ENCODE results near the gene TM2D3. TPM values are rescaled to one million over a fixed set of nuclear protein-coding genes. Genes with fewer than 3 reads are reported as not detected.

Gene TM2D3
- total RNA-seq, 4 donors from 2014 or later = 46.3 to 57.8 (median 49.7) TPM

GRCh38 chr15:101607108-101607507 lies 45.1 kb downstream of the TM2D3 start:
- DNase-seq (ENCODE audit: low spot score in 2 of 2) = no peak
- Histone ChIP-seq H3K36me3 (no peaks in the 10 kb centered on the region), H3K27ac (no peak overlapping the region), H3K27me3 (peaks cover 4% of the 10 kb centered on the region), H3K4me1 (no peaks in the 10 kb centered on the region), H3K4me3 (no peak overlapping the region), H3K9me3 (no peaks in the 10 kb centered on the region)
- WGBS = 92% methylated on average over 2 of the region's 2 CpGs
- TF ChIP-seq POLR2AphosphoS5 (IDR thresholded peaks at IDR 0.05) (no peak), CTCF (IDR thresholded peaks at IDR 0.05) (no peak), EP300 (IDR thresholded peaks at IDR 0.05) (no peak), POLR2A (IDR thresholded peaks at IDR 0.05) (no peak)

DNA sequence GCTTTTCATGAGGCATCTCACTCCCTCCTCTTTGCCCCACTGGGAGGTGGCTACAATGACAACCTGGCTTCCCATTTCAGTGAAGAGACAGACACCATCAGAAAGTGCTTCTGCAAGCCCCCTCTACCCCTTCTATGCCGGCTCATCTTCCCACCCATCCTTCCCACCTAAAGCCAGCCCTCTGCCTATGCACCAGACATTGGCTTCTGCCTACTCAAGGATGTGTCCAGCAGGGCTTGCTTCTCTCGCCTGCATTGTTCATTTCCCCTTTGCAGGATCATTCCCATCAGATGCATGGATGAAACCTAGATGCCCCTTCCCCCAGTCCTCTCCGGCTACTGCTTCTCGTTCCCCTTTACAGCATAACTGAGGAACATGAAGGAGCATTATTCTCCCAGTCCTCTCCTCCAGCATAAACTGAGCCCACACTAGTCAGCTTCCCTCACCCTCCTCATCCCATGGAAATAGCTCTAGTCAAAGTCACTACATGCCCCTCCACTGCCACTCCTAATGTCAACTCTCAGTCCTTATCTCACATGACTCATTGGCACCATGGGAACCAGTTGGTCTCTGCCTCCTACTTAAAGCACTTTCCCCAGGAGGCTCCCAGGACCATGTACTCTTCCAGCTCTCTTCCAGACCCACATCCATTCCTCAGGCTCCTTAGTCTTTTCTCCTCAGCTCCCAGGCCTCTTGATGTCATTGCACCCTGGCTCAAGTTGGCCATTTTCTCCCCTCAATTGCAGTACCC lies 47.9 kb downstream of the TM2D3 start:
- no peaks in the 10 kb centered on the region for H3K36me3 ChIP-seq
- H3K9me3 ChIP-seq = no peaks in the 10 kb centered on the region
- H3K27ac ChIP-seq = no peak overlapping the region
- H3K4me3 ChIP-seq = no peak overlapping the region
- WGBS = 95% methylated on average over 4 of the region's 4 CpGs
- peaks cover 23% of the 10 kb centered on the region for H3K27me3 ChIP-seq
- no peak for DNase-seq (ENCODE audit: low spot score in 2 of 2)
- H3K4me1 ChIP-seq = no peaks in the 10 kb centered on the region
- TF ChIP-seq CTCF (IDR thresholded peaks at IDR 0.05) (no peak), POLR2A (IDR thresholded peaks at IDR 0.05) (no peak)

- TF ChIP-seq EP300 (IDR thresholded peaks at IDR 0.05) (no peak), CTCF (IDR thresholded peaks at IDR 0.05) (no peak), POLR2A (IDR thresholded peaks at IDR 0.05) (no peak), POLR2AphosphoS5 (IDR thresholded peaks at IDR 0.05) (no peak)
- DNase-seq (ENCODE audit: low spot score in 2 of 2) = no peak
- no peaks in the 10 kb centered on the region for H3K36me3 ChIP-seq
- 91% methylated on average over 6 of the region's 6 CpGs for WGBS
- peaks cover 23% of the 10 kb centered on the region for H3K27me3 ChIP-seq
- H3K4me1 ChIP-seq = no peaks in the 10 kb centered on the region
- no peak overlapping the region for H3K27ac ChIP-seq
- no peak overlapping the region for H3K4me3 ChIP-seq
- no peaks in the 10 kb centered on the region for H3K9me3 ChIP-seq
Measured at GRCh38 chr15:101602801-101603200, 49.4 kb downstream of the TM2D3 start.

DNA sequence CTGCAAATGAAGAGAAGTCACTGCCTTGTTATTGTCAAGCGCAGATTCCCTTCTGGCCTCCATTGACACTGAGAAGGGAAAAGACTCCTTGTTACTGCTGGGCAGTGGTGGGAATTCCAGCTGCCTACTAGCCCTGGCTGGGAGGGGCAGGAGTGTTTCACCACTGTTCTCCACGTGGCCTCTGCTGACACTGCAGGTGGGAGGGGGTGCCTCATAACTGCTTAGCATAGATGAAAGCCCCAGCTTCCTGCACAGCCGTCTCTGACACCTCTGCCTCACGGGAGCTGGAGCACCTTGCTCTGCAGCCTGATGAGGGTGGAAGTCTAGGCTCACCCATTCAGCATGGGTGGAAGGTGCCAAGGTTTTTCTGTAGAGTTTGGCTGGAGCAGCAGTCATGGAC lies 52.1 kb downstream of the TM2D3 start:
- Histone ChIP-seq H3K4me3 (no peak overlapping the region), H3K27ac (no peak overlapping the region), H3K27me3 (peaks cover 32% of the 10 kb centered on the region), H3K9me3 (no peaks in the 10 kb centered on the region), H3K36me3 (no peaks in the 10 kb centered on the region), H3K4me1 (no peaks in the 10 kb centered on the region)
- no peak for DNase-seq (ENCODE audit: low spot score in 2 of 2)
- 30% methylated on average over 4 of the region's 4 CpGs for WGBS
- TF ChIP-seq EP300 (IDR thresholded peaks at IDR 0.05) = no peak
- no peak for TF ChIP-seq POLR2A (IDR thresholded peaks at IDR 0.05)
- no peak for TF ChIP-seq CTCF (IDR thresholded peaks at IDR 0.05)
- no peak for TF ChIP-seq POLR2AphosphoS5 (IDR thresholded peaks at IDR 0.05)

GRCh38 chr15:101599091-101599490 lies 53.1 kb downstream of the TM2D3 start:
- Histone ChIP-seq H3K36me3 (no peaks in the 10 kb centered on the region), H3K9me3 (no peaks in the 10 kb centered on the region), H3K27ac (no peak overlapping the region), H3K27me3 (peaks cover 29% of the 10 kb centered on the region), H3K4me1 (no peaks in the 10 kb centered on the region), H3K4me3 (no peak overlapping the region)
- WGBS = 43% methylated on average over 3 of the region's 3 CpGs
- no peak for TF ChIP-seq POLR2AphosphoS5 (IDR thresholded peaks at IDR 0.05)
- DNase-seq (ENCODE audit: low spot score in 2 of 2) = no peak
